ENCODE data around the gene AAK1.

The AAK1 gene

GRCh38 chr2:69481421-69481820 is 162.1 kb downstream of the AAK1 start:
- Histone ChIP-seq H3K27ac (no peak overlapping the region), H3K36me3 (ENCODE audit: control insufficient read depth, insufficient read depth, low read length) (no peaks in the 10 kb centered on the region), H3K4me3 (ENCODE audit: low read depth, low read length) (no peak overlapping the region), H3K79me2 (peaks cover 7% of the 10 kb centered on the region), H2AFZ (no peak overlapping the region), H3K9ac (no peak overlapping the region), H3K4me2 (ENCODE audit: low read length) (no peak overlapping the region), H3K27me3 (ENCODE audit: control insufficient read depth, insufficient read depth, low read length) (no peaks in the 10 kb centered on the region), H3K9me3 (ENCODE audit: control insufficient read depth, low read length) (no peaks in the 10 kb centered on the region), H3K4me1 (peaks cover 16% of the 10 kb centered on the region)
- TF ChIP-seq CTCF (IDR thresholded peaks at IDR 0.05), result no peak

- Histone ChIP-seq H2AFZ (no peak overlapping the region), H3K27ac (no peak overlapping the region), H3K9me3 (ENCODE audit: control insufficient read depth, low read length) (no peaks in the 10 kb centered on the region), H3K4me3 (ENCODE audit: low read depth, low read length) (no peak overlapping the region), H3K4me1 (peaks cover 24% of the 10 kb centered on the region), H3K79me2 (peaks cover 8% of the 10 kb centered on the region), H3K36me3 (ENCODE audit: control insufficient read depth, insufficient read depth, low read length) (no peaks in the 10 kb centered on the region), H3K27me3 (ENCODE audit: control insufficient read depth, insufficient read depth, low read length) (no peaks in the 10 kb centered on the region), H3K4me2 (ENCODE audit: low read length) (no peak overlapping the region), H3K9ac (no peak overlapping the region)
- TF ChIP-seq CTCF (IDR thresholded peaks at IDR 0.05), result no peak
Measured at GRCh38 chr2:69477627-69478026, 165.9 kb downstream of the AAK1 start.

- TF ChIP-seq CTCF (IDR thresholded peaks at IDR 0.05), result no peak
- Histone ChIP-seq H3K79me2 (peaks cover 8% of the 10 kb centered on the region), H3K4me1 (peaks cover 24% of the 10 kb centered on the region), H3K36me3 (ENCODE audit: control insufficient read depth, insufficient read depth, low read length) (no peaks in the 10 kb centered on the region), H3K27ac (no peak overlapping the region), H3K4me3 (ENCODE audit: low read depth, low read length) (no peak overlapping the region), H3K27me3 (ENCODE audit: control insufficient read depth, insufficient read depth, low read length) (no peaks in the 10 kb centered on the region), H3K4me2 (ENCODE audit: low read length) (no peak overlapping the region), H2AFZ (no peak overlapping the region), H3K9ac (no peak overlapping the region), H3K9me3 (ENCODE audit: control insufficient read depth, low read length) (no peaks in the 10 kb centered on the region)
Measured at GRCh38 chr2:69474688-69475087, 168.9 kb downstream of the AAK1 start.

- no peak for TF ChIP-seq CTCF (IDR thresholded peaks at IDR 0.05)
- Histone ChIP-seq H3K27me3 (ENCODE audit: control insufficient read depth, insufficient read depth, low read length) (no peaks in the 10 kb centered on the region), H3K36me3 (ENCODE audit: control insufficient read depth, insufficient read depth, low read length) (no peaks in the 10 kb centered on the region), H3K79me2 (peaks cover 8% of the 10 kb centered on the region), H3K4me3 (ENCODE audit: low read depth, low read length) (no peak overlapping the region), H3K4me2 (ENCODE audit: low read length) (no peak overlapping the region), H3K4me1 (peaks cover 10% of the 10 kb centered on the region), H3K9ac (no peak overlapping the region), H3K9me3 (ENCODE audit: control insufficient read depth, low read length) (no peaks in the 10 kb centered on the region), H2AFZ (no peak overlapping the region), H3K27ac (no peak overlapping the region)
Measured at GRCh38 chr2:69471793-69472192, 171.7 kb downstream of the AAK1 start.

GRCh38 chr2:69470911-69471310 is 172.6 kb downstream of the AAK1 start:
- Histone ChIP-seq H3K36me3 (ENCODE audit: control insufficient read depth, insufficient read depth, low read length) (no peaks in the 10 kb centered on the region), H3K27ac (no peak overlapping the region)
- TF ChIP-seq CTCF (IDR thresholded peaks at IDR 0.05), result no peak

More at GRCh38 chr2:69470911-69471310, 172.6 kb downstream of the AAK1 start:
- Histone ChIP-seq H3K9me3 (ENCODE audit: control insufficient read depth, low read length) (no peaks in the 10 kb centered on the region), H2AFZ (no peak overlapping the region), H3K4me2 (ENCODE audit: low read length) (no peak overlapping the region), H3K9ac (no peak overlapping the region), H3K4me3 (ENCODE audit: low read depth, low read length) (no peak overlapping the region), H3K27me3 (ENCODE audit: control insufficient read depth, insufficient read depth, low read length) (no peaks in the 10 kb centered on the region), H3K4me1 (peaks cover 8% of the 10 kb centered on the region), H3K79me2 (peaks cover 8% of the 10 kb centered on the region)

Data from parathyroid adenoma (tissue), 2 donors.